ENCODE data around the gene SLF2. TPM values are rescaled to one million over a fixed set of nuclear protein-coding genes. Genes with fewer than 3 reads are reported as not detected.

SLF2 gene
- total and polyA plus RNA-seq, 8 donors = 2.3 to 49.9 (median 14.4) TPM

DNA sequence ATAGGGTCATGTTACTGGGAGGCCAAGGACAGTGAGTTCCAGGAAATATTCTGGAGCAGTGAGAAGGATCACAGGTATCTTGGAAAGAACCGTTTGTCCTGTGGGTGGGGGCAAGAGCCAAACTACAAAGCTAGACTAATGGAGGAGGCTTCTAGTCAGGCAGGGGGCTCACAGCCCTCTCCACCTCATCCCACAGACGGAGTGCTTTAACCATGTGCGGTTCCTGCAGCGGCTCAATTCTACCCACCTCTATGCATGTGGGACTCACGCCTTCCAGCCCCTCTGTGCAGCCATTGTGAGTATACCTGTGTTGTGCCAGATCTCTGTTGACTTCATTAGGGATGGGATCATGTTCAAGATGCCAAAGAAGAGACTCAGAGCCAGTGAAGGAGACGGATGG, 64.7 kb downstream of the SLF2 start:
- WGBS, 5 donors = 81 to 83% (median 82%) methylated on average over 6 of the region's 6 CpGs
- no peaks in the 10 kb centered on the region for H3K27me3 ChIP-seq
- H3K4me1 ChIP-seq = peaks cover 0 to 5% (median under 1%) of the 10 kb centered on the region in 4 donors
- no peak overlapping the region for H3K4me3 ChIP-seq
- H3K36me3 ChIP-seq = peaks cover 18 to 62% (median 54%) of the 10 kb centered on the region in 4 donors
- DNase-seq = no peak
- no peak overlapping the region for H3K27ac ChIP-seq
- TF ChIP-seq EP300 (IDR thresholded peaks at IDR 0.05) = no peak
- TF ChIP-seq, protein P1, sequence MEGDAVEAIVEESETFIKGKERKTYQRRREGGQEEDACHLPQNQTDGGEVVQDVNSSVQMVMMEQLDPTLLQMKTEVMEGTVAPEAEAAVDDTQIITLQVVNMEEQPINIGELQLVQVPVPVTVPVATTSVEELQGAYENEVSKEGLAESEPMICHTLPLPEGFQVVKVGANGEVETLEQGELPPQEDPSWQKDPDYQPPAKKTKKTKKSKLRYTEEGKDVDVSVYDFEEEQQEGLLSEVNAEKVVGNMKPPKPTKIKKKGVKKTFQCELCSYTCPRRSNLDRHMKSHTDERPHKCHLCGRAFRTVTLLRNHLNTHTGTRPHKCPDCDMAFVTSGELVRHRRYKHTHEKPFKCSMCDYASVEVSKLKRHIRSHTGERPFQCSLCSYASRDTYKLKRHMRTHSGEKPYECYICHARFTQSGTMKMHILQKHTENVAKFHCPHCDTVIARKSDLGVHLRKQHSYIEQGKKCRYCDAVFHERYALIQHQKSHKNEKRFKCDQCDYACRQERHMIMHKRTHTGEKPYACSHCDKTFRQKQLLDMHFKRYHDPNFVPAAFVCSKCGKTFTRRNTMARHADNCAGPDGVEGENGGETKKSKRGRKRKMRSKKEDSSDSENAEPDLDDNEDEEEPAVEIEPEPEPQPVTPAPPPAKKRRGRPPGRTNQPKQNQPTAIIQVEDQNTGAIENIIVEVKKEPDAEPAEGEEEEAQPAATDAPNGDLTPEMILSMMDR (IDR thresholded peaks at IDR 0.05) = no peak
- no peak for TF ChIP-seq POLR2A (IDR thresholded peaks at IDR 0.05)
- no peak for TF ChIP-seq POLR2AphosphoS5 (IDR thresholded peaks at IDR 0.05)
- intact Hi-C loops (cut with DNase I; ENCODE audit: low total_unique reads) = no loop called here
- H3K9me3 ChIP-seq = no peaks in the 10 kb centered on the region

DNA sequence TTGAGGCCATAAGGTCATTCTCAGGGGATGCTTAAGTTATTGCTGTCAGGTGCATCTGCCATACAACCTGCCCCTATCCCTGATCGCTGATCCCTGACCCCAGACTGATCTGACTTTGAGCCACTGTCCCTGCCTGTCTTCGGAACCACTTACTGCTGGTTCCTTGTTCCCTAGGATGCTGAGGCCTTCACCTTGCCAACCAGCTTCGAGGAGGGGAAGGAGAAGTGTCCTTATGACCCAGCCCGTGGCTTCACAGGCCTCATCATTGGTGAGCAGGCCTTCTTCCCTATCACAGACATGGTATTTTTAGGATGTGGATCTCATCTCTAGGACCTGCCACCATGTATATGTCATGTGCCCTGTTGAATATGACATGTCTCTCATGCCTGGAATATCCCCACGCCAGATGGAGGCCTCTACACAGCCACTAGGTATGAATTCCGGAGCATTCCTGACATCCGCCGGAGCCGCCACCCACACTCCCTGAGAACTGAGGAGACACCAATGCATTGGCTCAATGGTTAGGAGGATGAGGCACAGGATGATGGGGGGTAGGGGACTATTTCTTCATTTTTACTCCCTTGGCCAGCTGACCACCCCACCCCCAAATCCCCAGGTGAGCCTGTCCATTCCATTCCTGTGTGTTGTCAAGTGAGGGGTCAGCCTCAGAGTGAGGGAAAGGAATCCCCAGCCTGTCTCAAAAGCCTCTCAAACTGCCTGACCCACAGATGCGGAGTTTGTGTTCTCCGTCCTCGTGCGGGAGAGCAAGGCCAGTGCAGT, 65.5 kb downstream of the SLF2 start:
- no peak for DNase-seq
- intact Hi-C loops (cut with DNase I; ENCODE audit: low total_unique reads) = no loop called here
- 87 to 94% (median 90%) methylated on average over 13 of the region's 13 CpGs for WGBS, 5 donors
- no peak for TF ChIP-seq POLR2A (IDR thresholded peaks at IDR 0.05)
- TF ChIP-seq EP300 (IDR thresholded peaks at IDR 0.05) = no peak
- TF ChIP-seq POLR2AphosphoS5 (IDR thresholded peaks at IDR 0.05) = no peak
- TF ChIP-seq, protein P1 (IDR thresholded peaks at IDR 0.05) = no peak
- no peak overlapping the region for H3K4me3 ChIP-seq
- H3K4me1 ChIP-seq = no peaks in the 10 kb centered on the region
- H3K36me3 ChIP-seq = peaks cover 20 to 71% (median 63%) of the 10 kb centered on the region in 4 donors
- H3K27me3 ChIP-seq = no peaks in the 10 kb centered on the region
- no peaks in the 10 kb centered on the region for H3K9me3 ChIP-seq
- H3K27ac ChIP-seq = no peak overlapping the region

DNA sequence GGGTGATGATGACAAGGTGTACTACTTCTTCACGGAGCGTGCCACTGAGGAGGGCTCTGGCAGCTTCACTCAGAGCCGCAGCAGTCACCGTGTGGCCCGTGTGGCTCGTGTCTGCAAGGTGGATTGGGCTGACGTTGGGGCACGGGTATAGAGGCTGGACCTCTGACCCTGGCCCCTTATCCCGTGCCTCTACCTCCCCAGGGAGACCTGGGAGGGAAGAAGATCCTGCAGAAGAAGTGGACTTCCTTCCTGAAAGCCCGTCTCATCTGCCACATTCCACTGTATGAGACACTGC, 66.1 kb downstream of the SLF2 start:
- no peak overlapping the region for H3K4me3 ChIP-seq
- WGBS, 5 donors = 86 to 94% (median 87%) methylated on average over 2 to 10 of the region's 10 CpGs
- H3K9me3 ChIP-seq = no peaks in the 10 kb centered on the region
- H3K36me3 ChIP-seq = peaks cover 25 to 76% (median 68%) of the 10 kb centered on the region in 4 donors
- H3K27me3 ChIP-seq = no peaks in the 10 kb centered on the region
- no peaks in the 10 kb centered on the region for H3K4me1 ChIP-seq
- intact Hi-C loops (cut with DNase I; ENCODE audit: low total_unique reads) = no loop called here
- DNase-seq = no peak
- H3K27ac ChIP-seq = no peak overlapping the region
- TF ChIP-seq, protein P1 (IDR thresholded peaks at IDR 0.05) = no peak
- TF ChIP-seq POLR2A (IDR thresholded peaks at IDR 0.05) = no peak
- no peak for TF ChIP-seq POLR2AphosphoS5 (IDR thresholded peaks at IDR 0.05)
- no peak for TF ChIP-seq EP300 (IDR thresholded peaks at IDR 0.05)

GRCh38 chr10:100979791-100980272, 67.1 kb downstream of the SLF2 start:
- peaks cover 25 to 78% (median 74%) of the 10 kb centered on the region in 4 donors for H3K36me3 ChIP-seq
- no peak overlapping the region for H3K4me3 ChIP-seq
- no peak for TF ChIP-seq POLR2A (IDR thresholded peaks at IDR 0.05)
- TF ChIP-seq, protein P1 (IDR thresholded peaks at IDR 0.05) = no peak
- TF ChIP-seq EP300 (IDR thresholded peaks at IDR 0.05) = no peak
- peak; percentile 6 to 23 for DNase-seq
- H3K4me1 ChIP-seq = peaks cover 0 to 2% (median under 1%) of the 10 kb centered on the region in 4 donors
- H3K27me3 ChIP-seq = no peaks in the 10 kb centered on the region
- whole genome bisulfite sequencing, 5 donors = 86 to 96% (median 94%) methylated on average over 15 to 16 of the region's 16 CpGs
- no peaks in the 10 kb centered on the region for H3K9me3 ChIP-seq
- intact Hi-C loops (cut with DNase I; ENCODE audit: low total_unique reads) = no loop called here
- H3K27ac ChIP-seq = no peak overlapping the region

All from stomach (tissue), 9 donors.